HepG2 (cell line): ENCODE measurements around the gene CSNK2B. TPM values are rescaled to one million over a fixed set of nuclear protein-coding genes. Genes with fewer than 3 reads are reported as not detected.

Experiments used
- ARID3A ChIP-seq: IDR thresholded peaks from 2 replicates; pipeline ENCODE4 v1.6.1; 2012; ENCODE audit warnings: low read depth, low read length, improper control_type of control experiment
- ARNTL ChIP-seq: sonication (generic); formaldehyde crosslinking; IDR thresholded peaks from 2 replicates; pipeline ENCODE4 v1.4.0; 2020; ENCODE audit warnings: mild to moderate bottlenecking, missing genetic modification reagents
- ATF5 ChIP-seq: sonication (generic); formaldehyde crosslinking; IDR thresholded peaks from 2 replicates; pipeline ENCODE4 v1.4.0; 2020; ENCODE audit warnings: mild to moderate bottlenecking, low read depth, missing genetic modification reagents
- HIC2 ChIP-seq: sonication (generic); formaldehyde crosslinking; IDR thresholded peaks from 2 replicates; pipeline ENCODE4 v1.9.0; 2022; ENCODE audit warnings: low read depth, missing genetic modification reagents
- HMG20A ChIP-seq: IDR thresholded peaks from 2 replicates; pipeline ENCODE4 v1.6.1; 2016; ENCODE audit warnings: borderline replicate concordance
- HOXA9 ChIP-seq: sonication (generic); formaldehyde crosslinking; IDR thresholded peaks from 2 replicates; pipeline ENCODE4 v1.8.1; 2022; ENCODE audit warnings: missing genetic modification reagents, mild to moderate bottlenecking, moderate library complexity, borderline replicate concordance
- ISX ChIP-seq: sonication (generic); formaldehyde crosslinking; conservative IDR thresholded peaks from 2 replicates; pipeline ENCODE4 v1.5.0; 2020; ENCODE audit warnings: missing genetic modification reagents
- LRRFIP1 ChIP-seq: sonication (generic); formaldehyde crosslinking; conservative IDR thresholded peaks from 2 replicates; pipeline ENCODE4 v1.4.0; 2020; ENCODE audit warnings: missing genetic modification reagents
- MAZ ChIP-seq, 2 experiments: sonication (generic) in 1 of 2; formaldehyde crosslinking in 1 of 2; IDR thresholded peaks; 2 replicates each; pipeline versions ENCODE4 v1.5.0 to v1.6.1; 2012 to 2020; ENCODE audit warnings: low read depth in 2 of 2, mild to moderate bottlenecking in 2 of 2, borderline replicate concordance in 1 of 2, improper control_type of control experiment in 1 of 2, low read length in 1 of 2, missing genetic modification reagents in 1 of 2, moderate library complexity in 1 of 2
- MLXIP ChIP-seq: sonication (generic); formaldehyde crosslinking; IDR thresholded peaks from 2 replicates; pipeline ENCODE4 v1.9.0; 2021; ENCODE audit warnings: missing genetic modification reagents, borderline replicate concordance
- NONO ChIP-seq, 2 experiments: fragments of 450-650 bp in 1 of 2; sonication (generic) in 1 of 2; formaldehyde crosslinking in 1 of 2; IDR thresholded peaks in 1 of 2; conservative IDR thresholded peaks in 1 of 2; 2 replicates each; pipeline versions ENCODE4 v1.6.1 to v1.8.0; 2017 to 2022; ENCODE audit warnings: mild to moderate bottlenecking in 1 of 2, missing genetic modification reagents in 1 of 2, moderate library complexity in 1 of 2
- RXRB ChIP-seq: IDR thresholded peaks from 2 replicates; pipeline ENCODE4 v1.6.1; 2016; ENCODE audit warnings: borderline replicate concordance, missing genetic modification reagents, missing compliant biosample characterization
- SAFB2 ChIP-seq: sonication (generic); formaldehyde crosslinking; IDR thresholded peaks from 2 replicates; pipeline ENCODE4 v1.5.1; 2020; ENCODE audit warnings: missing genetic modification reagents, low read depth, mild to moderate bottlenecking, borderline replicate concordance
- SRSF1 ChIP-seq: fragments of 200-400 bp; formaldehyde crosslinking; optimal IDR thresholded peaks from 2 replicates; pipeline ENCODE3; 2017; ENCODE audit warnings: mild to moderate bottlenecking, low read depth, low read length, moderate library complexity
- ZFP41 ChIP-seq: sonication (generic); formaldehyde crosslinking; IDR thresholded peaks from 2 replicates; pipeline ENCODE4 v1.4.0; 2020; ENCODE audit warnings: mild to moderate bottlenecking, missing genetic modification reagents, borderline replicate concordance
- ZNF552 ChIP-seq: sonication (generic); formaldehyde crosslinking; IDR thresholded peaks from 2 replicates; pipeline ENCODE4 v1.9.0; 2022; ENCODE audit warnings: missing genetic modification reagents, mild to moderate bottlenecking, borderline replicate concordance
- ZNF841 ChIP-seq: sonication (generic); formaldehyde crosslinking; IDR thresholded peaks from 2 replicates; pipeline ENCODE4 v1.8.1; 2023; ENCODE audit warnings: missing genetic modification reagents, borderline replicate concordance
- ZNF878 ChIP-seq: sonication (generic); formaldehyde crosslinking; IDR thresholded peaks from 2 replicates; pipeline ENCODE4 v1.8.1; 2023; ENCODE audit warnings: mild to moderate bottlenecking, missing genetic modification reagents, moderate library complexity
- polyA plus RNA-seq, 8 experiments: library from polyadenylated mRNA; depleted of rRNA in 3 of 8; stranded (reverse) in 7 of 8; unstranded in 1 of 8; fragments of >200 nt; fragmentation: Illumina TruSeq in 4 of 8; extraction: Trizol in 4 of 8; gene quantifications; 2 replicates each; pipeline versions ENCODE4 v1.2.1 to v1.2.3, GENCODE V29; 2011 to 2016; ENCODE audit warnings: low read depth in 4 of 8, missing spikeins in 1 of 8, mixed read lengths in 1 of 8; ENCODE audit not compliant: insufficient read depth in 1 of 8
- total RNA-seq, 5 experiments: library from RNA; depleted of rRNA; stranded (reverse); fragments of >200 nt; fragmentation: Illumina TruSeq; extraction: Trizol; gene quantifications; 2 replicates each; pipeline ENCODE4 v1.2.3, GENCODE V29; 2016; ENCODE audit warnings: low read depth in 1 of 5

The CSNK2B gene
- total and polyA plus RNA-seq, 2 of the 13 experiments (the other 11 are each of a cell fraction or from before 2014, with no cell fraction given): 111 to 296 TPM

- TF ChIP-seq SAFB2 (CRISPR knock-in tag) (no peak), ARID3A (no peak), HOXA9 (CRISPR knock-in tag) (0 out of 2 replicates have a peak, but pooled peaks have one; percentile 11), MLXIP (CRISPR knock-in tag) (no peak), ZFP41 (CRISPR knock-in tag) (no peak), ZNF841 (CRISPR knock-in tag) (no peak), ATF5 (CRISPR knock-in tag) (no peak), ISX (CRISPR knock-in tag) (no peak), HIC2 (CRISPR knock-in tag) (no peak), ZNF878 (CRISPR knock-in tag) (no peak), MAZ (IDR thresholded peaks at IDR 0.05; ENCODE audit: borderline replicate concordance, low read depth, low read length) (no peak), MAZ (CRISPR knock-in tag; IDR thresholded peaks at IDR 0.05; ENCODE audit: low read depth) (0 out of 2 replicates have a peak, but pooled peaks have one; percentile 28), LRRFIP1 (CRISPR knock-in tag) (no peak), ARNTL (CRISPR knock-in tag) (no peak; the same call in 1 of the 2 replicates), SRSF1 (no peak), NONO (IDR thresholded peaks at IDR 0.05) (no peak), NONO (CRISPR knock-in tag; conservative IDR thresholded peaks at IDR 0.05) (0 out of 2 replicates have a peak, but pooled peaks have one; percentile 41), HMG20A (CRISPR knock-in tag) (no peak), ZNF552 (CRISPR knock-in tag) (no peak), RXRB (CRISPR knock-in tag) (no peak)
These were observed 6.8 kb upstream of the CSNK2B start (continued) for GRCh38 chr6:31658983-31659648.
